BLaER1 (cell line): Measurements from ENCODE around the gene HECW1.
A peak's percentile ranks its signal among the peaks of the same experiment; 100 is the strongest.

ENCODE experiments used
- H3K27ac ChIP-seq: shearing (Covaris generic); formaldehyde crosslinking; 2 replicates; pipeline ENCODE4 v1.8.1; 2022
- H3K27me3 ChIP-seq: shearing (Covaris generic); formaldehyde crosslinking; 2 replicates; pipeline ENCODE4 v1.8.1; 2022
- H3K36me3 ChIP-seq: shearing (Covaris generic); formaldehyde crosslinking; 2 replicates; pipeline ENCODE4 v1.8.1; 2022
- H3K4me1 ChIP-seq: shearing (Covaris generic); formaldehyde crosslinking; 2 replicates; pipeline ENCODE4 v1.8.1; 2022
- H3K4me2 ChIP-seq: shearing (Covaris generic); formaldehyde crosslinking; 2 replicates; pipeline ENCODE4 v1.8.1; 2022
- H3K4me3 ChIP-seq: shearing (Covaris generic); formaldehyde crosslinking; 2 replicates; pipeline ENCODE4 v1.8.1; 2022
- H3K9ac ChIP-seq: shearing (Covaris generic); formaldehyde crosslinking; 2 replicates; pipeline ENCODE4 v1.8.1; 2022
- H3K9me3 ChIP-seq: shearing (Covaris generic); formaldehyde crosslinking; 2 replicates; pipeline ENCODE4 v1.8.1; 2022
- H4K20me1 ChIP-seq: shearing (Covaris generic); formaldehyde crosslinking; 2 replicates; pipeline ENCODE4 v1.8.1; 2022
- Cebpa-rat ChIP-seq: shearing (Covaris generic); IDR thresholded peaks from 2 replicates; pipeline ENCODE4 v1.8.1; 2022

Gene HECW1

GRCh38 chr7:43505412-43505811 is 393.0 kb downstream of the HECW1 start:
- no peaks in the 10 kb centered on the region for H3K9me3 ChIP-seq
- H3K4me3 ChIP-seq: no peak overlapping the region
- no peak overlapping the region for H3K4me2 ChIP-seq
- no peaks in the 10 kb centered on the region for H3K27me3 ChIP-seq
- no peak for TF ChIP-seq Cebpa-rat
- no peak overlapping the region for H3K27ac ChIP-seq
- no peaks in the 10 kb centered on the region for H4K20me1 ChIP-seq
- no peak overlapping the region for H3K9ac ChIP-seq
- peaks cover 5% of the 10 kb centered on the region for H3K4me1 ChIP-seq
- peaks cover 47% of the 10 kb centered on the region for H3K36me3 ChIP-seq

GRCh38 chr7:43506460-43506859 is 394.0 kb downstream of the HECW1 start:
- peaks cover 16% of the 10 kb centered on the region for H3K4me1 ChIP-seq
- H3K9me3 ChIP-seq: no peaks in the 10 kb centered on the region
- H3K9ac ChIP-seq: no peak overlapping the region
- no peak overlapping the region for H3K4me3 ChIP-seq
- no peaks in the 10 kb centered on the region for H4K20me1 ChIP-seq
- no peak for TF ChIP-seq Cebpa-rat
- peaks cover 52% of the 10 kb centered on the region for H3K36me3 ChIP-seq
- H3K27me3 ChIP-seq: no peaks in the 10 kb centered on the region
- H3K4me2 ChIP-seq: no peak overlapping the region
- no peak overlapping the region for H3K27ac ChIP-seq

- Histone ChIP-seq H3K27me3 (no peaks in the 10 kb centered on the region), H3K27ac (no peak overlapping the region), H3K9me3 (no peaks in the 10 kb centered on the region), H3K4me1 (peaks cover 35% of the 10 kb centered on the region), H4K20me1 (no peaks in the 10 kb centered on the region), H3K9ac (no peak overlapping the region), H3K4me2 (no peak overlapping the region), H3K36me3 (peaks cover 52% of the 10 kb centered on the region), H3K4me3 (no peak overlapping the region)
- TF ChIP-seq Cebpa-rat: no peak
Measured at GRCh38 chr7:43508461-43508860, 396.0 kb downstream of the HECW1 start.

- TF ChIP-seq Cebpa-rat: no peak
- Histone ChIP-seq H3K4me1 (peaks cover 35% of the 10 kb centered on the region), H3K36me3 (peaks cover 42% of the 10 kb centered on the region)
Measured at GRCh38 chr7:43509906-43510305, 397.5 kb downstream of the HECW1 start.

GRCh38 chr7:43511029-43511428 is 398.6 kb downstream of the HECW1 start:
- H3K9me3 ChIP-seq: no peaks in the 10 kb centered on the region
- peak overlapping the region; percentile 51 for H3K4me2 ChIP-seq
- peaks cover 38% of the 10 kb centered on the region for H3K36me3 ChIP-seq
- no peak overlapping the region for H3K27ac ChIP-seq
- TF ChIP-seq Cebpa-rat: no peak
- no peaks in the 10 kb centered on the region for H4K20me1 ChIP-seq
- H3K9ac ChIP-seq: no peak overlapping the region
- H3K4me1 ChIP-seq: peaks cover 35% of the 10 kb centered on the region
- no peaks in the 10 kb centered on the region for H3K27me3 ChIP-seq
- H3K4me3 ChIP-seq: no peak overlapping the region

More at GRCh38 chr7:43509906-43510305, 397.5 kb downstream of the HECW1 start:
- Histone ChIP-seq H3K9ac (no peak overlapping the region), H3K27me3 (no peaks in the 10 kb centered on the region), H3K27ac (no peak overlapping the region), H3K9me3 (no peaks in the 10 kb centered on the region), H3K4me3 (no peak overlapping the region), H4K20me1 (no peaks in the 10 kb centered on the region), H3K4me2 (no peak overlapping the region)

- H4K20me1 ChIP-seq: no peaks in the 10 kb centered on the region
- H3K4me1 ChIP-seq: peaks cover 35% of the 10 kb centered on the region
- H3K4me2 ChIP-seq: peak overlapping the region; percentile 51
- no peak overlapping the region for H3K4me3 ChIP-seq
- no peaks in the 10 kb centered on the region for H3K9me3 ChIP-seq
- TF ChIP-seq Cebpa-rat: no peak
- no peaks in the 10 kb centered on the region for H3K27me3 ChIP-seq
- H3K9ac ChIP-seq: no peak overlapping the region
- H3K36me3 ChIP-seq: peaks cover 33% of the 10 kb centered on the region
- no peak overlapping the region; the same call in 1 of the 2 replicates for H3K27ac ChIP-seq
Measured at GRCh38 chr7:43511769-43512515, 399.5 kb downstream of the HECW1 start.

- peak overlapping the region; percentile 9; the same call in 1 of the 2 replicates for H3K4me2 ChIP-seq
Measured at GRCh38 chr7:43513251-43513650, 400.8 kb downstream of the HECW1 start.

GRCh38 chr7:43516581-43517342 is 404.3 kb downstream of the HECW1 start:
- H3K27ac ChIP-seq: no peak overlapping the region
- no peaks in the 10 kb centered on the region for H4K20me1 ChIP-seq
- no peak overlapping the region for H3K9ac ChIP-seq
- no peak overlapping the region for H3K4me2 ChIP-seq
- no peaks in the 10 kb centered on the region for H3K9me3 ChIP-seq
- no peaks in the 10 kb centered on the region for H3K36me3 ChIP-seq
- no peaks in the 10 kb centered on the region for H3K27me3 ChIP-seq
- no peak for TF ChIP-seq Cebpa-rat
- H3K4me1 ChIP-seq: peaks cover 17% of the 10 kb centered on the region
- no peak overlapping the region for H3K4me3 ChIP-seq

More at GRCh38 chr7:43513251-43513650, 400.8 kb downstream of the HECW1 start:
- no peak overlapping the region for H3K4me3 ChIP-seq
- peaks cover 23% of the 10 kb centered on the region for H3K36me3 ChIP-seq
- no peaks in the 10 kb centered on the region for H4K20me1 ChIP-seq
- no peaks in the 10 kb centered on the region for H3K27me3 ChIP-seq
- H3K4me1 ChIP-seq: peaks cover 35% of the 10 kb centered on the region
- H3K27ac ChIP-seq: no peak overlapping the region
- no peak overlapping the region for H3K9ac ChIP-seq
- TF ChIP-seq Cebpa-rat: no peak
- H3K9me3 ChIP-seq: no peaks in the 10 kb centered on the region

GRCh38 chr7:43517464-43517863 is 405.0 kb downstream of the HECW1 start:
- Histone ChIP-seq H3K27me3 (no peaks in the 10 kb centered on the region), H4K20me1 (no peaks in the 10 kb centered on the region), H3K4me2 (no peak overlapping the region), H3K9ac (no peak overlapping the region), H3K27ac (no peak overlapping the region), H3K4me3 (no peak overlapping the region), H3K36me3 (no peaks in the 10 kb centered on the region), H3K9me3 (no peaks in the 10 kb centered on the region), H3K4me1 (peaks cover 10% of the 10 kb centered on the region)
- TF ChIP-seq Cebpa-rat: no peak

GRCh38 chr7:43520201-43520600 is 407.8 kb downstream of the HECW1 start:
- Histone ChIP-seq H3K36me3 (no peaks in the 10 kb centered on the region), H3K9me3 (no peaks in the 10 kb centered on the region), H3K4me1 (no peaks in the 10 kb centered on the region), H3K4me2 (no peak overlapping the region), H3K4me3 (no peak overlapping the region), H3K27me3 (no peaks in the 10 kb centered on the region), H3K27ac (no peak overlapping the region), H3K9ac (no peak overlapping the region), H4K20me1 (no peaks in the 10 kb centered on the region)
- no peak for TF ChIP-seq Cebpa-rat
